Fibroblast of skin of left biceps (primary cell): Measurements from ENCODE around the gene HS3ST4.

Source experiments
- DNase-seq, 2 experiments: peaks; one replicate each; pipeline ENCODE4 v3.0.0-alpha.2; 2013; ENCODE audit warnings: low read depth in 2 of 2

The HS3ST4 gene

DNA sequence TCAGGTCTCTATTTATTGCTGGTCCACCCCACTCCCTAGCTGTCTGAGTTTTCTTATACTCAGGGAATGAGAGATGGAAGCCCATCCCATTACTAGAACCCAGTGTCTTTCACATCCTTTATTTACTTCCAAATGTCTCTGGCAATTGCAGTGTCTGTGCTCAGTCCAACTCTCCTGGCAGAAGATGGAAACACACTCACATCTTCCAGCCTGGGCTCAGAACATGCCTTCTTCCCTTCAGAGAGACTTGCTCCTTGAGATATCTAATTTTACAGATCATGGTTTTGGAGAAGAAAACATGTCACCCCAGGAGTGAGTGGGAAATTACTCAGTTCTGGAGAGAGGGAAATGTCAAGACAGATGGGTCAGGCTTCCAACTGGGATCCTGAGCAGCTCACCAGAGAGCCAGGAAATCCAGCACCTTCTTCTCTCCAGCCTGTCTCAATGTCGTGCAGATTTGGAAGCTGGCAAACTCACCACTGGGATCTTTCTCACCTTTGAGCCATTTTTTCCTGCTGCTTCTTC is 494.4 kb downstream of the HS3ST4 start:
- no peak for DNase-seq
